ENCODE measurements around the gene ENOX1. TPM values are rescaled to one million over a fixed set of nuclear protein-coding genes. Genes with fewer than 3 reads are reported as not detected.
"Not testable (repeated sequence)": the region's sequence is repeated elsewhere in the genome, so short reads cannot be mapped to it uniquely, and the experiment has no call there.

ENOX1 gene
- total RNA-seq, 2 donors from 2014 or later: 1.3 to 2.4 TPM

- no peak for TF ChIP-seq CTCF (IDR thresholded peaks at IDR 0.05)
- H3K9me3 ChIP-seq: no peaks in the 10 kb centered on the region
- H3K27me3 ChIP-seq: no peaks in the 10 kb centered on the region
- no peaks in the 10 kb centered on the region for H3K4me1 ChIP-seq
- no peaks in the 10 kb centered on the region for H3K36me3 ChIP-seq
- H3K27ac ChIP-seq: no peak overlapping the region
- no peak for DNase-seq (ENCODE audit: low spot score)
- H3K4me3 ChIP-seq: no peak overlapping the region
Observed at GRCh38 chr13:43424412-43424811, 362.4 kb downstream of the ENOX1 start.

DNA sequence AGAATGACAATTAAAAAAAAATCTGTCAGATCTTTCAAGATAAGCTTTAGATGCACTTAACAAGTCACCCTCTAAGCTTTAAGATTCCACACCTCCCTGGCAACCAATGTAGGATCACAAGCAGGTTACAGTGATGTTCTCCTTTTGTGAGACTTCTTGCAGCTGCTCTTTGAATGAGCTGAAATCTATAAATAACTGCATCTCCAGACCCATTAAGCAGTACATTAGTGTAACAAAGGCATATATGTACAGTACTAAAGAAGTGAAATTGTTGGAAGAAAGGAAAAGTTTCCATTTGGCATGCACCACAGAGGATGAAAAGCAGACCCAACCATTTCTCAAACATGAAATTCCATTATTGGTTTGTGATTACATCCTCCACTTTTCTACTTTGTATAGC is 364.7 kb downstream of the ENOX1 start:
- H3K36me3 ChIP-seq: no peaks in the 10 kb centered on the region
- H3K27ac ChIP-seq: no peak overlapping the region
- H3K4me3 ChIP-seq: no peak overlapping the region
- no peaks in the 10 kb centered on the region for H3K9me3 ChIP-seq
- H3K4me1 ChIP-seq: no peaks in the 10 kb centered on the region
- no peaks in the 10 kb centered on the region for H3K27me3 ChIP-seq
- TF ChIP-seq CTCF (IDR thresholded peaks at IDR 0.05): no peak
- no peak for DNase-seq (ENCODE audit: low spot score)

DNA sequence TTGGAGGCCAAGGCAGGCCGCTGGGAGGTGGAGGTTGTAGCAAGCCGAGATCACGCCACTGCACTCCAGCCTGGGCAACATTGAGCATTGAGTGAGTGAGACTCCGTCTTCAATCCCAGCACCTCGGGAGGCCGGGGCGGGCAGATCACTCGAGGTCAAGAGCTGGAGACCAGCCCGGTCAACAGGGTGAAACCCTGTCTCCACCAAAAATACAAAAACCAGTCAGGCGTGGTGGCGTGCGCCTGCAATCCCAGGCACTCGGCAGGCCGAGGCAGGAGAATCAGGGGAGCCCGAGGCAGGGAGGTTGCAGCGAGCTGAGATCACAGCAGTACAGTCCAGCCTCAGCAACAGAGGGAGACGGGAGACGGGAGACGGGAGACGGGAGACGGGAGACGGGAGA is 369.9 kb downstream of the ENOX1 start:
- DNase-seq (ENCODE audit: low spot score); H3K36me3 ChIP-seq; H3K9me3 ChIP-seq; H3K4me1 ChIP-seq; H3K27me3 ChIP-seq; H3K4me3 ChIP-seq; H3K27ac ChIP-seq: not testable (repeated sequence)

DNA sequence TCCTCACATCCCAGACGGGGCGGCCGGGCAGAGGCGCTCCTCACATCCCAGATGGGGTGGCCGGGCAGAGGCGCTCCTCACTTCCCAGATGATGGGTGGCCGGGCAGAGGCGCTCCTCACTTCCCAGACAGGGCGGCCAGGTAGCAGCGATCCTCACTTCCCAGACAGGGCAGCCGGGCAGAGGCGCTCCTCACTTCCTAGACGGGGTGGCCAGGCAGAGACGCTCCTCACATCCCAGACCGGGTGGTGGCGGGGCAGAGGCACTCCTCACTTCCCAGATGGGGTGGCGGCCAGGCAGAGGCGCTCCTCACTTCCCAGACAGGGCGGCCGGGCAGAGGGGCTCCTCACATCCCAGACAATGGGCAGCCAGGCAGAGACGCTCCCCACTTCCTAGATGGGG is 370.4 kb downstream of the ENOX1 start:
- not testable (repeated sequence) for H3K27ac ChIP-seq; H3K4me1 ChIP-seq; H3K36me3 ChIP-seq; H3K4me3 ChIP-seq; DNase-seq (ENCODE audit: low spot score); H3K27me3 ChIP-seq; H3K9me3 ChIP-seq

DNA sequence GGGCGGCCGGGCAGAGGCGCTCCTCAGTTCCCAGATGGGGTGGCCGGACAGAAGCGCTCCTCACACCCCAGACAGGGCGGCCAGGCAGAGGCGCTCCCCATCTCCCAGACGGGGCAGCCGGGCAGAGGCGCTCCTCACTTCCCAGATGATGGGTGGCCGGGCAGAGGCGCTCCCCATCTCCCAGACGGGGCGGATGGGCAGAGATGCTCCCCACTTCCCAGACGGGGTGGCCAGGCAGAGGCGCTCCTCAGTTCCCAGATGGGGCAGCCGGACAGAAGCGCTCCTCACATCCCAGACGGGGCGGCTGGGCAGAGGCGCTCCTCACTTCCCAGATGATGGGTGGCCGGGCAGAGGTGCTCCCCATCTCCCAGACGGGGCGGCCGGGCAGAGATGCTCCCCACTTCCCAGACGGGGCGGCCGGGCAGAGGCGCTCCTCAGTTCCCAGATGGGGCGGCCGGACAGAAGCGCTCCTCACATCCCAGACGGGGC is 370.8 kb downstream of the ENOX1 start:
- not testable (repeated sequence) for H3K4me1 ChIP-seq; H3K4me3 ChIP-seq; H3K36me3 ChIP-seq; DNase-seq (ENCODE audit: low spot score); H3K27me3 ChIP-seq; H3K27ac ChIP-seq; H3K9me3 ChIP-seq

GRCh38 chr13:43414111-43414510 is 372.7 kb downstream of the ENOX1 start:
- Histone ChIP-seq H3K9me3 (no peaks in the 10 kb centered on the region), H3K27ac (no peak overlapping the region), H3K4me3 (no peak overlapping the region), H3K4me1 (no peaks in the 10 kb centered on the region), H3K36me3 (no peaks in the 10 kb centered on the region), H3K27me3 (no peaks in the 10 kb centered on the region)
- no peak for TF ChIP-seq CTCF (IDR thresholded peaks at IDR 0.05)
- no peak for DNase-seq (ENCODE audit: low spot score)

DNA sequence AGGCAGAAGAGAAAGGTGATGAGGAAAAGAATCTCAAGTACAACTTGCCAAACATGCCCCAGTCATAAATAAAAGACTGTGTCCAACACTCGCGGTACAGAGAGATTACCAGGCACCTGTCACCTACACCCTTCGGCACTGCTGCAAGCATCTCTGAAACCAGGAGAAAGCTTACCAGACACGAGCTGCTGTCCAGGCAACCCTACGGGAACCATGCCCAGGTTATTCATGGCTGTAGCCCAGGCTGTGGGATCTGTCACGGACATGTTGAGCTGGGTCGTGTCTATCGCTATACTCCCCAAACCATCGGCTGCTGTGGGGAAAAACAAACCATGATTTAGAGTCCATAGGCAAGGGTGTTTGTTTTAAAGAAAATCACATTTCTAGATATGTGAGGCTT is 375.0 kb downstream of the ENOX1 start:
- DNase-seq (ENCODE audit: low spot score): no peak
- no peak overlapping the region for H3K4me3 ChIP-seq
- H3K36me3 ChIP-seq: no peaks in the 10 kb centered on the region

More for the DNA sequence above, 375.0 kb downstream of the ENOX1 start:
- TF ChIP-seq CTCF (IDR thresholded peaks at IDR 0.05): no peak
- Histone ChIP-seq H3K27me3 (no peaks in the 10 kb centered on the region), H3K9me3 (no peaks in the 10 kb centered on the region), H3K4me1 (no peaks in the 10 kb centered on the region), H3K27ac (no peak overlapping the region)
